Measurements from ENCODE around the gene HMGCS2. TPM values are rescaled to one million over a fixed set of nuclear protein-coding genes. Genes with fewer than 3 reads are reported as not detected.

HMGCS2 gene
- total and polyA plus RNA-seq, 4 donors: 297 to 944 (median 841) TPM

- DNase-seq (ENCODE audit: low spot score): no peak
- Histone ChIP-seq H3K9ac (ENCODE audit: low read depth in 1 of 2, low read length in 2 of 2) (no peak overlapping the region), H3K36me3 (ENCODE audit: control insufficient read depth in 4 of 4, insufficient read depth in 3 of 4, low read depth in 1 of 4, low read length in 3 of 4) (peaks cover 0 to 31% (median 13%) of the 10 kb centered on the region in 4 donors), H3K27ac (ENCODE audit: low read depth in 1 of 2, low read length in 2 of 2) (no peak overlapping the region), H3K27me3 (ENCODE audit: control insufficient read depth in 4 of 4, insufficient read depth in 4 of 4, low read length in 3 of 4) (no peaks in the 10 kb centered on the region), H3K4me3 (ENCODE audit: low read depth in 1 of 3, low read length in 3 of 3) (no peak overlapping the region), H3K9me3 (ENCODE audit: control insufficient read depth in 4 of 4, low read length in 3 of 4) (no peaks in the 10 kb centered on the region), H3K4me1 (ENCODE audit: control insufficient read depth in 4 of 4, insufficient read depth in 4 of 4, low read length in 3 of 4) (peaks cover 0 to 54% (median 19%) of the 10 kb centered on the region in 4 donors)
- TF ChIP-seq GABPA (IDR thresholded peaks at IDR 0.05 in 1 of 2, conservative IDR thresholded peaks at IDR 0.05 in 1 of 2) (no peak), RXRA (IDR thresholded peaks at IDR 0.05) (no peak), HNF4G (IDR thresholded peaks at IDR 0.05) (no peak), ZBTB33 (IDR thresholded peaks at IDR 0.05) (no peak), RAD21 (IDR thresholded peaks at IDR 0.05) (no peak), TAF1 (conservative IDR thresholded peaks at IDR 0.05) (no peak), MAX (IDR thresholded peaks at IDR 0.05) (no peak), SP1 (IDR thresholded peaks at IDR 0.05) (no peak), REST (IDR thresholded peaks at IDR 0.05) (no peak), ATF3 (IDR thresholded peaks at IDR 0.05) (no peak), NR2F2 (IDR thresholded peaks at IDR 0.05) (no peak)
- WGBS: 85% methylated on average over 14 of the region's 14 CpGs
These were observed 33.5 kb downstream of the HMGCS2 start for GRCh38 chr1:119735217-119735616.

- H3K9ac ChIP-seq (ENCODE audit: low read depth in 1 of 2, low read length in 2 of 2): no peak overlapping the region
- no peak for DNase-seq (ENCODE audit: low spot score)
- H3K36me3 ChIP-seq (ENCODE audit: control insufficient read depth in 4 of 4, insufficient read depth in 3 of 4, low read depth in 1 of 4, low read length in 3 of 4): peaks cover 0 to 31% (median 13%) of the 10 kb centered on the region in 4 donors
- no peak overlapping the region for H3K4me3 ChIP-seq (ENCODE audit: low read depth in 1 of 3, low read length in 3 of 3)
- H3K9me3 ChIP-seq (ENCODE audit: control insufficient read depth in 4 of 4, low read length in 3 of 4): no peaks in the 10 kb centered on the region
- no peaks in the 10 kb centered on the region for H3K27me3 ChIP-seq (ENCODE audit: control insufficient read depth in 4 of 4, insufficient read depth in 4 of 4, low read length in 3 of 4)
- WGBS: 93% methylated on average over 3 of the region's 3 CpGs
- TF ChIP-seq REST (IDR thresholded peaks at IDR 0.05) (no peak), HNF4A (conservative IDR thresholded peaks at IDR 0.05) (peak; percentile 50 to 51), FOXA2 (IDR thresholded peaks at IDR 0.05) (no peak)
- H3K4me1 ChIP-seq (ENCODE audit: control insufficient read depth in 4 of 4, insufficient read depth in 4 of 4, low read length in 3 of 4): peaks cover 6 to 69% (median 33%) of the 10 kb centered on the region in 4 donors
- no peak overlapping the region for H3K27ac ChIP-seq (ENCODE audit: low read depth in 1 of 2, low read length in 2 of 2)
These were observed 35.0 kb downstream of the HMGCS2 start for GRCh38 chr1:119733754-119734153.
